Measurements from ENCODE around the gene SULT1A2.

DNA sequence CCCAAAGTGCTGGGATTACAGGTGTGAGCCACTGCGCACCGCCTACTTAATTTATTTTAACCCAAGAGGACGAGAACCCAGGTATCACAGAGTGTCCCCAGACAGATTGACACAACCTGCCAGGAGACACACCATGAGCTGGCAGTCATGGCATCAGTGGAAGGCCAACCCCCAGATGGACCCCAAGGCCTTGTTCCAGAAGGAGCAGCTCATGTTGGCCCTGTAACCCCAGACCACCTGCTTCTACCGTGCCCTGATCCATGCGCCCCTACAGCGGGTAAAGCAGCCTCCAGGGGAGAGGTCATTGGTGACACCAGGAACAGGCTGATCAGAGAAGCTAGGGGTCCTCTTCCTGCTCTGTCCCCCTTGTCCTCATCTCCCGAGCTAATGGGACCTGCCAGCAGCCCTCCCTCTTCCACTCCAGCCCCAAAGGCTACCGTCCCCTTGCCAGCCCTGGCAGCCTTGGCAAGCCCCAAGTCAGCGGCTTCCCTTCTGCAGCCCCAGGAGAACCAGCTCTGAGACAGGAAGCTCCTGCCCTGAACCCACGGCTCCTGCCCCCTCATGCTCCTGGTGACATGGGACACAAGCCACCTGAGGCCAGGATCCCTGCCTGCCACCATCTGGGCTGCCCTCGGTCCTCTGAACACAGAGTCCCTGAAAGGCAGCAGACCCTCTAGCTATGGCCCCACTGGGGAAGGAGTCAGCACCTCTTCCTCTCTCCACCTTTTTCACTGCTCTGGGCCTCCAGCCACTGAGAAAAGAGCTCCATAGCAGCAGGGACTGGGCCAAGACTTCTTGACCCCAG, 6.7 kb upstream of the SULT1A2 start:
- TF ChIP-seq CTCF (IDR thresholded peaks at IDR 0.05) (no peak), POLR2AphosphoS5 (IDR thresholded peaks at IDR 0.05) (no peak), POLR2A (IDR thresholded peaks at IDR 0.05) (no peak)

Data from upper lobe of left lung (tissue), 4 donors.